Activated CD4-positive, alpha-beta T cell treated with anti-CD3 and anti-CD28 coated beads, Interleukin-2, amount 10 ng/mL, durations not matched to agents 7 days and 5 days (primary cell): ENCODE data around the gene BMPR1B. TPM values are rescaled to one million over a fixed set of nuclear protein-coding genes. Genes with fewer than 3 reads are reported as not detected.

Experiments
- CTCF ChIA-PET: fragments of 350-600 bp; sonication (Branson Sonifier 250); formaldehyde crosslinking; loops from one replicate; lab custom pipeline; 2021; ENCODE audit warnings: antibody characterized with exemption; lab: Charles Lee
- POLR2A ChIA-PET: fragments of 350-600 bp; sonication (Branson Sonifier 250); formaldehyde crosslinking; loops from one replicate; lab custom pipeline; 2021; ENCODE audit warnings: antibody characterized with exemption; lab: Charles Lee
- DNase-seq: peaks from one replicate; pipeline ENCODE4 v3.0.0-alpha.2; 2020
- H3K27ac Mint-ChIP-seq: one replicate; pipeline ENCODE4 v1.8.0; 2021; ENCODE audit warnings: mild to moderate bottlenecking, moderate library complexity, mixed read lengths
- H3K27me3 Mint-ChIP-seq: one replicate; pipeline ENCODE4 v1.8.0; 2021; ENCODE audit warnings: mixed read lengths
- H3K36me3 Mint-ChIP-seq: one replicate; pipeline ENCODE4 v1.8.0; 2021; ENCODE audit warnings: low read depth, mixed read lengths
- H3K4me1 Mint-ChIP-seq: one replicate; pipeline ENCODE4 v1.8.0; 2021; ENCODE audit warnings: mixed read lengths
- H3K4me3 Mint-ChIP-seq: one replicate; pipeline ENCODE4 v1.8.0; 2021; ENCODE audit warnings: mild to moderate bottlenecking, moderate library complexity, mixed read lengths
- H3K9me3 Mint-ChIP-seq: one replicate; pipeline ENCODE4 v1.8.0; 2021; ENCODE audit warnings: mixed read lengths
- total RNA-seq, 2 experiments: library from RNA; stranded (reverse); gene quantifications; one replicate each; pipeline ENCODE4 v1.2.3, GENCODE V29; 2021

BMPR1B gene
- total RNA-seq, 2 experiments from 2014 or later, result not detected

GRCh38 chr4:95204267-95204844, 446.6 kb downstream of the BMPR1B start:
- no peak overlapping the region for H3K27ac Mint-ChIP-seq
- no peaks in the 10 kb centered on the region for H3K27me3 Mint-ChIP-seq

GRCh38 chr4:95204873-95205272, 447.1 kb downstream of the BMPR1B start:
- DNase-seq, result no peak
- Mint-ChIP-seq H3K9me3 (no peaks in the 10 kb centered on the region), H3K27me3 (no peaks in the 10 kb centered on the region), H3K27ac (no peak overlapping the region), H3K4me3 (no peak overlapping the region), H3K4me1 (no peaks in the 10 kb centered on the region), H3K36me3 (no peaks in the 10 kb centered on the region)
- ChIA-PET POLR2A (no interaction called here), CTCF (no interaction called here)

More at GRCh38 chr4:95204267-95204844, 446.6 kb downstream of the BMPR1B start:
- ChIA-PET CTCF (no interaction called here), POLR2A (no interaction called here)
- Mint-ChIP-seq H3K36me3 (no peaks in the 10 kb centered on the region), H3K9me3 (no peaks in the 10 kb centered on the region), H3K4me1 (no peaks in the 10 kb centered on the region), H3K4me3 (no peak overlapping the region)
- no peak for DNase-seq
